ENCODE data around the gene HDLBP. TPM values are rescaled to one million over a fixed set of nuclear protein-coding genes. Genes with fewer than 3 reads are reported as not detected.

The HDLBP gene
- total RNA-seq, 1 donor, result 929 TPM

- no peak overlapping the region for H3K4me3 ChIP-seq (ENCODE audit: low read depth, low read length)
- no peak for DNase-seq (ENCODE audit: low read depth)
- TF ChIP-seq CTCF (IDR thresholded peaks at IDR 0.05; ENCODE audit: insufficient read depth, low read length), result no peak
Measured at GRCh38 chr2:241189856-241190201, 125.6 kb downstream of the HDLBP start.

GRCh38 chr2:241189093-241189855, 126.2 kb downstream of the HDLBP start:
- no peak for DNase-seq (ENCODE audit: low read depth)
- no peak for TF ChIP-seq CTCF (IDR thresholded peaks at IDR 0.05; ENCODE audit: insufficient read depth, low read length)
- no peak overlapping the region for H3K4me3 ChIP-seq (ENCODE audit: low read depth, low read length)

DNA sequence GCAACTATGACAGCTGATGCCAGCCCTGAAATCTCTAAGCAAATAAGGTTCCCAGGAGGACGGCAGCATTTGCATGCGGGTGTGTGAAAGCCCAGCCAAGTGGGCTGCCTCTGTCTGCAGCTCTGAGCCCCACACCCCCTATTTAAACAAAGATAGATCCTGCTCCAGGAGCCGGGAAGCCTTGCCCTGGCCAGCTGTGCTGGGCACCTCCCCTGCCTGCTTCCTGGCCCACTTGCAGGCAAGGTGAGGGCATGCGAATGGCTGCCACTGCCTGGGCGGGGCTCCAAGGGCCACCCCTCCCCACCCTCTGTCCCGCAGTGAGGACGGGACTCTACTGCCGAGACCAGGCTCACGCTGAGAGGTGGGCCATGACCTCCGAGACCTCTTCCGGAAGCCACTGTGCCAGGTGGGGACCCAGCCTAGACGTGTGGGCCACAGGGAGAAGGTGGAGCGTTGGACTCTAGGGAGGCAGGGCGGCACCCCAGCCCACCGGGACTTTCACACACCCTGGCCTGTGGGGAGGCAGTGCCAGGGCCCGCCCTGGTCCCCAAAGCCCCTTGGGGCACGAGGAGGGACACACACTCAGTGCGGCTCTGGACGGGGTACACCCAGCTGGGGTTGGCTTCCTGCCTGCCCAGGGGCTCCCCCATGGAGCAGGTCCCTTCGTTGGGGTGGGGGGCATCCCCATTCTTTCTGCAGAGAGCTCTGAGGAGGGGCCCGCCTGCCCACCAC, 126.9 kb downstream of the HDLBP start, which contains the start of gene ANO7:
TSS of gene ANO7 (plus strand) at position 317 of the 732 bp plus-strand sequence. CDS start 1,387 bp downstream, outside the sequence.
- no peak for TF ChIP-seq CTCF (IDR thresholded peaks at IDR 0.05; ENCODE audit: insufficient read depth, low read length)
- no peak for DNase-seq (ENCODE audit: low read depth)
- H3K4me3 ChIP-seq (ENCODE audit: low read depth, low read length), result no peak within 1 kb of the TSS

- no peak for TF ChIP-seq CTCF (IDR thresholded peaks at IDR 0.05; ENCODE audit: insufficient read depth, low read length)
- no peak for DNase-seq (ENCODE audit: low read depth)
- H3K4me3 ChIP-seq (ENCODE audit: low read depth, low read length), result no peak overlapping the region
Measured at GRCh38 chr2:241187918-241188234, 127.6 kb downstream of the HDLBP start.

DNA sequence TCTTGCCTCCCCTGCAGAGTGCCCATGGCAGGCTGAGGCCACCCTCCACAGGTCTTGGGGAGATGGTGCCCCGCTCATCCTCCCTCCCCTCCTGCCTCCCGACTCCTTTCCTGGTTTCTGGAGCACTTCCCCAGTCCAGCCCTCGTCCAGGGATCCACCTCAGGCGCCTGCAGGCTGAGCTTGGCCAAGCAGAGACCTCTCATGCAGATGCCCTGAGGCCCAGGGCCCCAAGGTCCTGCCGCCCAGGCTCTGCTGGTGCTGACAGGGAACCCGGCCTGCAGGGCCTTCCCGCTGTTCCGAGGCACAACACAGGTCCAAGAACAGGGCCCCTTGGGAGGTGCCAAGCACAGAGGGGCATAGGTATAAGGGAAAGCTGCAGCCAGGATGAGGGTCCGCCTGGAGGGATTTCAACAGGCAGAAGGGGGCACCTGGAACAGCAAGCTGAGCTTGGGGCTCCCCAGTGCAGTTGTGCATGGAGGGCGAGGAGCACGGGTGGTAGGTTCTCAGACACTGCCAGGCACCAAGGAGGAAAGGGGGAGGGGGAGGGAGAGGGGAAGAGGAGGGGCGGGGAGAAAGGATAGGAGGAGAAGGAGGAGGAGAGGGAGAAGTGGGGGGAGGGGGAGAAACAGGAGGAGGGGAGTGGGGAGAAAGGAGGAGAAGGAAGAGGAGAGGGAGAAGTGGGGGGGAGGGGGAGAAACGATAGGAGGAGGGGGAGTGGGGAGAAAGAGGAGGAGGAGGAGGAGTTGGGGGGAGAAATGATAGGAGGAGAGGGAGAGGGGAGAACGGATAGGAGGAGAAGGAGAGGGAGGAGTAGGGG, 128.2 kb downstream of the HDLBP start:
- no peak for TF ChIP-seq CTCF (IDR thresholded peaks at IDR 0.05; ENCODE audit: insufficient read depth, low read length)
- no peak for DNase-seq (ENCODE audit: low read depth)
- H3K4me3 ChIP-seq (ENCODE audit: low read depth, low read length), result no peak overlapping the region

- H3K4me3 ChIP-seq (ENCODE audit: low read depth, low read length), result no peak overlapping the region
- DNase-seq (ENCODE audit: low read depth), result no peak
- TF ChIP-seq CTCF (IDR thresholded peaks at IDR 0.05; ENCODE audit: insufficient read depth, low read length), result no peak
Measured at GRCh38 chr2:241185961-241186360, 129.5 kb downstream of the HDLBP start.

Data from fibroblast of the aortic adventitia (primary cell).